ENCODE data around the gene SLC10A6. TPM values are rescaled to one million over a fixed set of nuclear protein-coding genes. Genes with fewer than 3 reads are reported as not detected.

The SLC10A6 gene
- total and polyA plus RNA-seq, 2 of the 13 experiments (the other 11 are each of a cell fraction or from before 2014, with no cell fraction given), result not detected

GRCh38 chr4:86870442-86871069, 21.4 kb upstream of the SLC10A6 start:
- H2AFZ ChIP-seq (ENCODE audit: low read length), result no peak overlapping the region
- no peaks in the 10 kb centered on the region for H3K9me3 ChIP-seq (ENCODE audit: low read length)
- no peak overlapping the region for H3K4me2 ChIP-seq (ENCODE audit: low read depth, low read length)
- POLR2A ChIA-PET, result no interaction called here
- no peak overlapping the region for H3K4me3 ChIP-seq (replicated peaks in 1 of 3; ENCODE audit: insufficient read depth in 1 of 3, low read depth in 2 of 3, low read length in 3 of 3)
- no peaks in the 10 kb centered on the region for H3K36me3 ChIP-seq (replicated peaks in 1 of 2; ENCODE audit: control insufficient read depth in 1 of 2, insufficient read depth in 2 of 2, low read length in 2 of 2)
- BruUV-seq (replicated peaks), result no TSS peak
- H3K27ac ChIP-seq (ENCODE audit: extremely low read length, insufficient read depth, low read length), result no peak overlapping the region
- H3K4me1 ChIP-seq (ENCODE audit: insufficient read depth, low read length), result no peaks in the 10 kb centered on the region
- CTCF ChIA-PET (ENCODE audit: low intra/inter-chr PET ratio, low total read pairs), result no interaction called here
- H3K79me2 ChIP-seq (ENCODE audit: insufficient read depth, low read length), result no peaks in the 10 kb centered on the region
- intact Hi-C loops (cut with micrococcal nuclease; ENCODE audit: unreplicated experiment), result no loop called here
- in situ Hi-C loops (cut with HindIII; ENCODE audit: extremely low pct_ligation_motif_present, low pct_unique_long_range_greater_than_20kb), result no loop called here
- ATAC-seq (no peak), FAIRE-seq (no peak), DNase-seq (ENCODE audit: low spot score) (no peak)
- no peaks in the 10 kb centered on the region for H4K20me1 ChIP-seq (ENCODE audit: insufficient read depth, low read length)
- no peak overlapping the region for H3K9ac ChIP-seq (ENCODE audit: insufficient read depth, low read depth, low read length)
- 2% methylated on average over 9 of the region's 9 CpGs for WGBS (ENCODE audit: low lambda C conversion rate)
- H3K27me3 ChIP-seq (ENCODE audit: control insufficient read depth in 1 of 2, insufficient read depth in 2 of 2, low read length in 2 of 2), result peaks cover 0 to 3% of the 10 kb centered on the region in 2 experiments; a peak in 1 of 5 replicates
- TF ChIP-seq SKI (IDR thresholded peaks at IDR 0.05; ENCODE audit: partially characterized antibody), result no peak
- TF ChIP-seq REST (IDR thresholded peaks at IDR 0.05; ENCODE audit: borderline replicate concordance in 1 of 2, low read depth in 1 of 2, low read length in 2 of 2), result no peak
- TF ChIP-seq ZNF839 (CRISPR knock-in tag; IDR thresholded peaks at IDR 0.05; ENCODE audit: borderline replicate concordance), result no peak
- no peak for TF ChIP-seq ZNF572 (CRISPR knock-in tag; IDR thresholded peaks at IDR 0.05)
- TF ChIP-seq RAD21 (CRISPR knock-in tag; IDR thresholded peaks at IDR 0.05), result no peak
- no peak for TF ChIP-seq FOSL1 (CRISPR knock-in tag; IDR thresholded peaks at IDR 0.05; ENCODE audit: borderline replicate concordance)
- no peak for TF ChIP-seq GTF3A (CRISPR knock-in tag; conservative IDR thresholded peaks at IDR 0.05)
- TF ChIP-seq ZNF850 (CRISPR knock-in tag; conservative IDR thresholded peaks at IDR 0.05), result no peak
- no peak for TF ChIP-seq MTA1 (CRISPR knock-in tag; IDR thresholded peaks at IDR 0.05; ENCODE audit: borderline replicate concordance)
- no peak for TF ChIP-seq ZMAT3 (CRISPR knock-in tag; conservative IDR thresholded peaks at IDR 0.05)
- TF ChIP-seq ZNF770 (CRISPR knock-in tag; IDR thresholded peaks at IDR 0.05), result no peak
- no peak for TF ChIP-seq HNRNPUL1 (IDR thresholded peaks at IDR 0.05; ENCODE audit: low read depth, low read length)
- TF ChIP-seq ZNF567 (CRISPR knock-in tag; IDR thresholded peaks at IDR 0.05; ENCODE audit: borderline replicate concordance), result no peak
- TF ChIP-seq DNMT3B (CRISPR knock-in tag; conservative IDR thresholded peaks at IDR 0.05), result no peak
- TF ChIP-seq ZNF639 (CRISPR knock-in tag; conservative IDR thresholded peaks at IDR 0.05), result no peak
- no peak for TF ChIP-seq MAX (IDR thresholded peaks at IDR 0.05)
- TF ChIP-seq REL (CRISPR knock-in tag; conservative IDR thresholded peaks at IDR 0.05), result no peak
